PC-3 (cell line): ENCODE measurements around the gene SKIDA1. TPM values are rescaled to one million over a fixed set of nuclear protein-coding genes. Genes with fewer than 3 reads are reported as not detected.

Experiments used
- ATAC-seq: fragments of 200-7000 bp; cut with Tn5 transposase; 2 replicates; pipeline ENCODE4 v1.9.1; 2020; ENCODE audit warnings: mild to moderate bottlenecking, moderate library complexity
- BruUV-seq: library from RNA; stranded (reverse); fragments of 400-500 nt; replicated peaks from 2 replicates; lab custom pipeline; 2021; lab: Mats Ljungman, UMichigan
- CTCF ChIA-PET: fragments of 300-600 bp; sonication (Branson Sonifier 250); formaldehyde crosslinking; loops from one replicate; lab custom pipeline; 2022; ENCODE audit warnings: antibody characterized with exemption; lab: Charles Lee
- POLR2A ChIA-PET: fragments of 300-600 bp; sonication (Branson Sonifier 250); formaldehyde crosslinking; loops from one replicate; lab custom pipeline; 2022; ENCODE audit warnings: antibody characterized with exemption; ENCODE audit not compliant: unreplicated experiment; lab: Charles Lee
- DNase-seq: peaks from one replicate; pipeline ENCODE4 v3.0.0-alpha.2; 2015
- H2AFZ ChIP-seq: fragments of 300-600 bp; sonication (generic); 2 replicates; pipeline ENCODE4 v1.6.0; 2016; ENCODE audit warnings: antibody characterized with exemption, low read length
- H3F3A ChIP-seq: fragments of 300-600 bp; sonication (generic); one replicate; pipeline ENCODE4 v1.6.0; 2017; ENCODE audit warnings: antibody characterized with exemption, low read length, control low read depth, mild to moderate bottlenecking; ENCODE audit not compliant: unreplicated experiment
- H3K27ac ChIP-seq: fragments of 300-600 bp; sonication (generic); 2 replicates; pipeline ENCODE4 v1.5.1; 2016; ENCODE audit warnings: mild to moderate bottlenecking, low read length
- H3K27me3 ChIP-seq: fragments of 300-600 bp; sonication (generic); 2 replicates; pipeline ENCODE4 v1.6.1; 2016; ENCODE audit warnings: low read length, mixed read lengths
- H3K36me3 ChIP-seq: fragments of 300-600 bp; sonication (generic); 2 replicates; pipeline ENCODE4 v1.6.1; 2016; ENCODE audit warnings: low read depth, mixed run types, low read length, mixed read lengths
- H3K4me1 ChIP-seq: fragments of 300-600 bp; sonication (generic); 2 replicates; pipeline ENCODE4 v1.5.1; 2016; ENCODE audit warnings: low read length; ENCODE audit not compliant: insufficient read depth
- H3K4me2 ChIP-seq: fragments of 300-600 bp; sonication (generic); 2 replicates; pipeline ENCODE4 v1.6.0; 2016; ENCODE audit warnings: low read length
- H3K4me3 ChIP-seq: fragments of 300-600 bp; sonication (generic); 2 replicates; pipeline ENCODE4 v1.5.1; 2016; ENCODE audit warnings: mild to moderate bottlenecking, low read length, mixed read lengths
- H3K79me2 ChIP-seq: fragments of 300-600 bp; sonication (generic); 2 replicates; pipeline ENCODE4 v1.6.1; 2017; ENCODE audit warnings: low read length, mixed read lengths
- H3K9ac ChIP-seq: fragments of 300-600 bp; sonication (generic); 2 replicates; pipeline ENCODE4 v1.6.0; 2016; ENCODE audit warnings: mild to moderate bottlenecking, low read length
- H3K9me2 ChIP-seq: fragments of 300-600 bp; sonication (generic); replicated peaks from 2 replicates; pipeline ENCODE4 v1.6.1; 2016; ENCODE audit warnings: mixed run types, low read length, mixed read lengths
- H3K9me3 ChIP-seq: fragments of 300-600 bp; sonication (generic); 2 replicates; pipeline ENCODE4 v1.6.1; 2016; ENCODE audit warnings: low read length, mixed read lengths
- H4K20me1 ChIP-seq: fragments of 300-600 bp; sonication (generic); 2 replicates; pipeline ENCODE4 v1.6.1; 2016; ENCODE audit warnings: low read length, mixed read lengths
- CTCF ChIP-seq: fragments of 300-600 bp; sonication (generic); conservative IDR thresholded peaks from 2 replicates; pipeline ENCODE4 v1.5.1; 2017; ENCODE audit warnings: antibody characterized with exemption, low read depth, mild to moderate bottlenecking, low read length
- EZH2 ChIP-seq: fragments of 300-600 bp; sonication (generic); IDR thresholded peaks from one replicate; pipeline ENCODE4 v1.6.1; 2017; ENCODE audit warnings: antibody characterized with exemption, mild to moderate bottlenecking, low read length; ENCODE audit not compliant: unreplicated experiment
- EZH2phosphoT487 ChIP-seq: fragments of 300-600 bp; sonication (generic); IDR thresholded peaks from 2 replicates; pipeline ENCODE4 v1.6.1; 2018; ENCODE audit warnings: mild to moderate bottlenecking, antibody characterized with exemption, low read length, borderline replicate concordance
- intact Hi-C: fragments of 100-400 bp; cut with micrococcal nuclease; formaldehyde crosslinking; loops from 2 replicates; pipeline ENCODE4 v1.9.0; 2023
- total RNA-seq: library from RNA; depleted of rRNA; stranded (reverse); fragments of >200 nt; gene quantifications from 2 replicates; pipeline ENCODE4 v1.2.3, GENCODE V29; 2014

The SKIDA1 gene
- total RNA-seq, 1 experiment from 2014 or later = 0.26 TPM

- no peak overlapping the region for H2AFZ ChIP-seq
- H3K9ac ChIP-seq = no peak overlapping the region
- H3K36me3 ChIP-seq = no peaks in the 10 kb centered on the region
- no peaks in the 10 kb centered on the region for H4K20me1 ChIP-seq
- H3K4me1 ChIP-seq = no peaks in the 10 kb centered on the region
- no peak overlapping the region for H3K27ac ChIP-seq
- no peak overlapping the region for H3K4me3 ChIP-seq
- H3K27me3 ChIP-seq = no peaks in the 10 kb centered on the region
- CTCF ChIA-PET = no interaction called here
- H3K9me2 ChIP-seq = no peaks in the 10 kb centered on the region
- H3F3A ChIP-seq = no peaks in the 10 kb centered on the region
- no peak for TF ChIP-seq CTCF
- no peak for TF ChIP-seq EZH2
- no peak for TF ChIP-seq EZH2phosphoT487
- intact Hi-C loops = no loop called here
- ATAC-seq = no peak
- H3K9me3 ChIP-seq = no peaks in the 10 kb centered on the region
- DNase-seq = no peak
- POLR2A ChIA-PET = no interaction called here
- no peak overlapping the region for H3K4me2 ChIP-seq
- no peaks in the 10 kb centered on the region for H3K79me2 ChIP-seq
- BruUV-seq = no TSS peak
These were observed 15.9 kb downstream of the SKIDA1 start for GRCh38 chr10:21509341-21510240.

DNA sequence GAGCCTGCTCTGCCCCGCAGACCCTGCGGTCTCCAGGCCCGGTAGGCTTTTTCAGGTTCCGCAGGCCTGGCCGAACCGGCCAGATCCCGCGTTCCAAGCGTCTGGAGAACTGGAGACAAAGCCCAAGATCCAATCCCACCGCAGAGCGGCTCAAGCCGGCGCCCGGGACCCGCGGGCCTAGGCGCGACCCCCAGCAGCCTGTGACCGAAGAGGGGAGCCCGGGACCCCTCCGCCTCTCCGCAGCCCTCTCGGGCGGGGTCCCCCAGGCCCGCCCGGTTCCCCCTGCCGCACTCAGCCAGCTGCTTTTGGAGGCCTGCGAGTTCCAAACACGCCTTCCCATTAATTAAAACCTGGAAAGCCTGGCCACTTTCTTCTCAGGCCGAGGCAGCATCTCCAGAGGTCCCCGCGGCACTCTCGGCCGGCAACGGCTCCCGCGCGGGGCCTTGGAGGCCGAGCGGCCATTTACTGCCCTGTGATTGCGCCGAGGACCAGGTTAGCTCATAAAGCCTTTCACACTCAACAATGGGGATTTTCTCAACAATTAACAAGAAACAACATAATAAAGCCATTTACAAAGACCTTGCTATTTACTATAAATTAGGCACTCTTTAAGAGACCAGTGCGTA lies 16.7 kb downstream of the SKIDA1 start:
- no peaks in the 10 kb centered on the region for H3K4me1 ChIP-seq
- no peaks in the 10 kb centered on the region for H3F3A ChIP-seq
- no peaks in the 10 kb centered on the region for H3K79me2 ChIP-seq
- no peak for DNase-seq
- no peak overlapping the region for H3K27ac ChIP-seq
- intact Hi-C loops = no loop called here
- no peak overlapping the region for H3K4me2 ChIP-seq
- H3K9ac ChIP-seq = no peak overlapping the region
- CTCF ChIA-PET = no interaction called here
- no peaks in the 10 kb centered on the region for H3K27me3 ChIP-seq
- no peak overlapping the region for H3K4me3 ChIP-seq
- TF ChIP-seq CTCF (no peak), EZH2 (no peak), EZH2phosphoT487 (no peak)
- ATAC-seq = no peak
- no peaks in the 10 kb centered on the region for H4K20me1 ChIP-seq
- no peaks in the 10 kb centered on the region for H3K9me3 ChIP-seq
- POLR2A ChIA-PET = no interaction called here
- no peak overlapping the region for H2AFZ ChIP-seq
- no peaks in the 10 kb centered on the region for H3K9me2 ChIP-seq
- H3K36me3 ChIP-seq = no peaks in the 10 kb centered on the region
- BruUV-seq = no TSS peak

GRCh38 chr10:21507150-21507549 lies 18.3 kb downstream of the SKIDA1 start:
- TF ChIP-seq CTCF (no peak), EZH2phosphoT487 (no peak), EZH2 (no peak)
- no TSS peak for BruUV-seq

More at GRCh38 chr10:21507150-21507549, 18.3 kb downstream of the SKIDA1 start:
- Histone ChIP-seq H3K9ac (no peak overlapping the region), H3K4me2 (no peak overlapping the region), H3K27me3 (no peaks in the 10 kb centered on the region), H3K9me2 (no peaks in the 10 kb centered on the region), H3F3A (no peaks in the 10 kb centered on the region), H3K27ac (no peak overlapping the region), H3K79me2 (no peaks in the 10 kb centered on the region), H4K20me1 (no peaks in the 10 kb centered on the region), H2AFZ (no peak overlapping the region), H3K9me3 (no peaks in the 10 kb centered on the region), H3K4me1 (no peaks in the 10 kb centered on the region), H3K4me3 (no peak overlapping the region), H3K36me3 (no peaks in the 10 kb centered on the region)
- ChIA-PET CTCF (no interaction called here), POLR2A (no interaction called here)
- intact Hi-C loops = no loop called here
- DNase-seq (no peak), ATAC-seq (no peak)
